ENCODE results near the gene MTRFR. TPM values are rescaled to one million over a fixed set of nuclear protein-coding genes. Genes with fewer than 3 reads are reported as not detected.

The MTRFR gene
- polyA plus RNA-seq, 1 of the 3 experiments (the other 2 are of a cell fraction) = 6.6 TPM

GRCh38 chr12:123267335-123267920 is 34.2 kb downstream of the MTRFR start (continued):
- TF ChIP-seq MEF2A (IDR thresholded peaks at IDR 0.05; ENCODE audit: borderline replicate concordance, low read depth) (no peak), TEAD4 (IDR thresholded peaks at IDR 0.05; ENCODE audit: borderline replicate concordance, insufficient read depth) (no peak), GATA2 (CRISPR knock-in tag; IDR thresholded peaks at IDR 0.05) (no peak), NFIC (IDR thresholded peaks at IDR 0.05; ENCODE audit: borderline replicate concordance) (no peak), PBX3 (IDR thresholded peaks at IDR 0.05) (no peak), JUND (IDR thresholded peaks at IDR 0.05) (no peak), TAF1 (IDR thresholded peaks at IDR 0.05; ENCODE audit: borderline replicate concordance, low read depth, low read length) (no peak), ELF1 (IDR thresholded peaks at IDR 0.05) (no peak), RFX5 (IDR thresholded peaks at IDR 0.05; ENCODE audit: low read length) (no peak)

GRCh38 chr12:123267991-123268843 is 35.0 kb downstream of the MTRFR start:
- Histone ChIP-seq H3K4me1 (ENCODE audit: control insufficient read depth in 1 of 2, insufficient read depth in 2 of 2, low read depth in 1 of 2, low read length in 1 of 2) (peaks cover 5 to 46% of the 10 kb centered on the region in 2 experiments; a peak in 3 of 4 replicates), H3K36me3 (replicated peaks in 1 of 2; ENCODE audit: control insufficient read depth in 1 of 2, insufficient read depth in 2 of 2, low read length in 1 of 2) (peaks cover 7 to 25% of the 10 kb centered on the region in 2 experiments), H3K9me3 (no peaks in the 10 kb centered on the region), H4K20me1 (ENCODE audit: insufficient read depth) (peaks cover 30% of the 10 kb centered on the region), H2AFZ (ENCODE audit: low read depth) (no peak overlapping the region), H3K9ac (no peak overlapping the region), H3K27ac (ENCODE audit: low read depth in 2 of 2, low read length in 1 of 2) (peak overlapping the region; percentile 80 to 99; a peak in 3 of 4 replicates), H3K4me3 (ENCODE audit: low read depth in 2 of 2, low read length in 1 of 2) (peak overlapping the region in 1 of 2 experiments; percentile 15; a peak in 1 of 4 replicates), H3F3A (replicated peaks; ENCODE audit: insufficient read depth) (peaks cover 7% of the 10 kb centered on the region), H3K4me2 (peak overlapping the region; percentile 96; the same call in 1 of the 2 replicates), H3K9me2 (no peaks in the 10 kb centered on the region), H3K79me2 (ENCODE audit: insufficient read depth) (peaks cover 89% of the 10 kb centered on the region), H3K27me3 (ENCODE audit: insufficient read depth) (no peaks in the 10 kb centered on the region)
- TF ChIP-seq SIN3A (IDR thresholded peaks at IDR 0.05; ENCODE audit: borderline replicate concordance, low read depth, low read length) = no peak
- peak; percentile 81 for TF ChIP-seq CHD2 (IDR thresholded peaks at IDR 0.05; ENCODE audit: low read length, partially characterized antibody)
- peak; percentile 82 for TF ChIP-seq MXI1 (IDR thresholded peaks at IDR 0.05; ENCODE audit: low read depth, low read length)
- TF ChIP-seq FOXJ3 (CRISPR knock-in tag; IDR thresholded peaks at IDR 0.05) = peak; percentile 69; the same call in 1 of the 2 replicates
- no peak for TF ChIP-seq ELF1 (IDR thresholded peaks at IDR 0.05)
- TF ChIP-seq FOXM1 (IDR thresholded peaks at IDR 0.05; ENCODE audit: low read depth) = no peak
- TF ChIP-seq ZBTB33 (IDR thresholded peaks at IDR 0.05; ENCODE audit: borderline replicate concordance, low read depth) = no peak
- TF ChIP-seq TAF1 (IDR thresholded peaks at IDR 0.05; ENCODE audit: borderline replicate concordance, low read depth, low read length) = no peak
- TF ChIP-seq EP300 (IDR thresholded peaks at IDR 0.05; ENCODE audit: borderline replicate concordance in 1 of 2, low read depth in 1 of 2, low read length in 1 of 2) = peak in 1 of 2 experiments; percentile 56; a peak in 1 of 4 replicates
- ChIA-PET POLR2A (interaction anchor here (1.0 to 3.5 kb wide), 7 partner anchors 10 to 190 kb away, joined by 4 to 47 read pairs (median 6); partner anchors contain the start of genes KMT5A, MPHOSPH9, MTRFR and SBNO1), CTCF (interaction anchor here (0.6 to 2.6 kb wide), 9 partner anchors 17 to 335 kb away, joined by 3 to 14 read pairs (median 5); partner anchors contain the start of genes DDX55, MPHOSPH9 and MTRFR)
- peak; percentile 85 for DNase-seq
- 72% methylated on average over 12 of the region's 36 CpGs for WGBS (ENCODE audit: low lambda C conversion rate)
